K562 (cell line): Measurements from ENCODE around the gene RUFY2. TPM values are rescaled to one million over a fixed set of nuclear protein-coding genes. Genes with fewer than 3 reads are reported as not detected.

ENCODE experiments used
- CEBPB ChIP-seq: fragments of 450-650 bp; IDR thresholded peaks from 2 replicates; pipeline ENCODE4 v1.6.1; 2016; ENCODE audit warnings: missing genetic modification characterization, missing compliant biosample characterization
- PTBP1 ChIP-seq: fragments of 200-400 bp; formaldehyde crosslinking; IDR thresholded peaks from 2 replicates; pipeline ENCODE4 v1.6.1; 2017; ENCODE audit warnings: low read depth, low read length
- PURB ChIP-seq: sonication (generic); formaldehyde crosslinking; IDR thresholded peaks from 2 replicates; pipeline ENCODE4 v1.9.0; 2021; ENCODE audit warnings: low read depth, mild to moderate bottlenecking, missing genetic modification reagents
- TAL1 ChIP-seq: fragments of 450-650 bp; IDR thresholded peaks from 2 replicates; pipeline ENCODE4 v1.6.1; 2016; ENCODE audit warnings: mild to moderate bottlenecking
- polyA plus RNA-seq, 8 experiments: library from polyadenylated mRNA; depleted of rRNA in 4 of 8; stranded (reverse) in 5 of 8; unstranded in 3 of 8; fragments of >200 nt; fragmentation: Nextera tagmentation in 2 of 8; fragmentation: Illumina TruSeq in 1 of 8; extraction: Ambion mirVana in 2 of 8; extraction: Trizol in 1 of 8; gene quantifications; 2 replicates each; pipeline versions ENCODE4 v1.2.1 to v1.2.3, GENCODE V29; 2011 to 2014; ENCODE audit warnings: inconsistent platforms in 1 of 8, missing spikeins in 1 of 8
- total RNA-seq, 7 experiments: library from RNA; depleted of rRNA in 6 of 7; stranded (reverse); fragments of >200 nt in 6 of 7; fragmentation: Illumina TruSeq in 2 of 7; extraction: Trizol in 2 of 7; gene quantifications; 2 replicates each; pipeline versions ENCODE4 v1.2.1 to v1.2.3, GENCODE V29; 2011 to 2021; ENCODE audit warnings: low replicate concordance in 1 of 7
- TF ChIP-seq, protein P1 (sequence below): fragments of 450-650 bp; IDR thresholded peaks from 2 replicates; pipeline ENCODE4 v1.6.1; 2017; ENCODE audit warnings: antibody characterized with exemption, mild to moderate bottlenecking
- TF ChIP-seq, protein P2 (sequence below): fragments of 450-650 bp; formaldehyde crosslinking; IDR thresholded peaks from 2 replicates; pipeline ENCODE4 v1.4.0; 2022; ENCODE audit warnings: missing genetic modification characterization
- TF ChIP-seq, protein P3 (sequence below): fragments of 450-650 bp; conservative IDR thresholded peaks from 2 replicates; pipeline ENCODE4 v1.6.1; 2016; ENCODE audit warnings: missing genetic modification characterization, low read depth, mild to moderate bottlenecking, missing compliant biosample characterization, moderate library complexity
- TF ChIP-seq, protein P4 (sequence below): fragments of 450-650 bp; formaldehyde crosslinking; conservative IDR thresholded peaks from 2 replicates; pipeline ENCODE4 v1.4.0; 2022; ENCODE audit warnings: mild to moderate bottlenecking, missing genetic modification characterization
- TF ChIP-seq, protein P5 (sequence below), 2 experiments: fragments of 450-650 bp; IDR thresholded peaks; 2 replicates each; pipeline ENCODE4 v1.6.1; 2016; ENCODE audit warnings: mild to moderate bottlenecking in 2 of 2, borderline replicate concordance in 1 of 2, low read depth in 1 of 2, moderate library complexity in 1 of 2

The RUFY2 gene
- total and polyA plus RNA-seq, 9 of the 15 experiments (the other 6 are each of a cell fraction or from before 2014, with no cell fraction given): 3.7 to 20.1 (median 12.6) TPM

DNA sequence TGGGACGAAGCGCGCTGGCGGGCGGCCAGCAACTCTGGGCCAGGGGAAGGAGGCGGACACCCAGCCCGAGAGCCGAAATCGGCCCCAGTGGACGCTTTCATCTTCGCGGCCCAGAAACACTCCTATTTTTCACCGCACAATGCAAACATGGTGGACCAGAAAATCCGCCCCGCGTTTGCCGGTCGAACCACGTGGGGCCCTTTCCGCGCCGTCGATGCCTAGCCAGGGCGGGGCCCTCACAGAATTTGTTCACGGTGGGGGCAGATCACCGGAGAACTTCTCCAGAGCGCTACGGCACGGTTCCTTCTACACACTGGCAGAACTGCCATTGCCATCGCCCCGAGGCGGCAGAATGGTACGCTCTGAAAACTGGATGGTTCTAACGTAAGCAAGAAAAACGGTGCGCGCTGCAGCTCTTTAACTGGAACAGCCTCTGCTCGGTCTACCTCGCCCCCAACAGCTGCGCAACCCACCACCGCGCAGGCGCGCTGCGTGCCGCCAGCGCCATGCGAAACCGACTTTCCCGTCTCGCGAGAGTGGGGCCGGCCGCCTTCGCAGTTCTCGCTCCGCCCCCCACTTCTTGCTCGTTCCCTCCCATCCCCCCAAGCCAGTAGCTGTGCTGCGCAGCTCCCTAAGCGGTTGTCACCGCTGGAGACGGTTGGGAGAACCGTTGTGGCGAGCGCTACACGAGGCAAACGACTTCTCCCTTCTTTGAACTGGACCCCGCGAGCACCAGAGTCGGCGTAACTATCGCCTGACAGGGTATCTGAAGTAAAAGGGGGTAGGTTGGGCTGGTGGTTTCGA is 75.4 kb downstream of the RUFY2 start, which contains the start of gene HNRNPH3 (continued):
- TF ChIP-seq, protein P1, sequence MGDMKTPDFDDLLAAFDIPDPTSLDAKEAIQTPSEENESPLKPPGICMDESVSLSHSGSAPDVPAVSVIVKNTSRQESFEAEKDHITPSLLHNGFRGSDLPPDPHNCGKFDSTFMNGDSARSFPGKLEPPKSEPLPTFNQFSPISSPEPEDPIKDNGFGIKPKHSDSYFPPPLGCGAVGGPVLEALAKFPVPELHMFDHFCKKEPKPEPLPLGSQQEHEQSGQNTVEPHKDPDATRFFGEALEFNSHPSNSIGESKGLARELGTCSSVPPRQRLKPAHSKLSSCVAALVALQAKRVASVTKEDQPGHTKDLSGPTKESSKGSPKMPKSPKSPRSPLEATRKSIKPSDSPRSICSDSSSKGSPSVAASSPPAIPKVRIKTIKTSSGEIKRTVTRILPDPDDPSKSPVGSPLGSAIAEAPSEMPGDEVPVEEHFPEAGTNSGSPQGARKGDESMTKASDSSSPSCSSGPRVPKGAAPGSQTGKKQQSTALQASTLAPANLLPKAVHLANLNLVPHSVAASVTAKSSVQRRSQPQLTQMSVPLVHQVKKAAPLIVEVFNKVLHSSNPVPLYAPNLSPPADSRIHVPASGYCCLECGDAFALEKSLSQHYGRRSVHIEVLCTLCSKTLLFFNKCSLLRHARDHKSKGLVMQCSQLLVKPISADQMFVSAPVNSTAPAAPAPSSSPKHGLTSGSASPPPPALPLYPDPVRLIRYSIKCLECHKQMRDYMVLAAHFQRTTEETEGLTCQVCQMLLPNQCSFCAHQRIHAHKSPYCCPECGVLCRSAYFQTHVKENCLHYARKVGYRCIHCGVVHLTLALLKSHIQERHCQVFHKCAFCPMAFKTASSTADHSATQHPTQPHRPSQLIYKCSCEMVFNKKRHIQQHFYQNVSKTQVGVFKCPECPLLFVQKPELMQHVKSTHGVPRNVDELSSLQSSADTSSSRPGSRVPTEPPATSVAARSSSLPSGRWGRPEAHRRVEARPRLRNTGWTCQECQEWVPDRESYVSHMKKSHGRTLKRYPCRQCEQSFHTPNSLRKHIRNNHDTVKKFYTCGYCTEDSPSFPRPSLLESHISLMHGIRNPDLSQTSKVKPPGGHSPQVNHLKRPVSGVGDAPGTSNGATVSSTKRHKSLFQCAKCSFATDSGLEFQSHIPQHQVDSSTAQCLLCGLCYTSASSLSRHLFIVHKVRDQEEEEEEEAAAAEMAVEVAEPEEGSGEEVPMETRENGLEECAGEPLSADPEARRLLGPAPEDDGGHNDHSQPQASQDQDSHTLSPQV: peak; percentile 93
- TF ChIP-seq, protein P2, sequence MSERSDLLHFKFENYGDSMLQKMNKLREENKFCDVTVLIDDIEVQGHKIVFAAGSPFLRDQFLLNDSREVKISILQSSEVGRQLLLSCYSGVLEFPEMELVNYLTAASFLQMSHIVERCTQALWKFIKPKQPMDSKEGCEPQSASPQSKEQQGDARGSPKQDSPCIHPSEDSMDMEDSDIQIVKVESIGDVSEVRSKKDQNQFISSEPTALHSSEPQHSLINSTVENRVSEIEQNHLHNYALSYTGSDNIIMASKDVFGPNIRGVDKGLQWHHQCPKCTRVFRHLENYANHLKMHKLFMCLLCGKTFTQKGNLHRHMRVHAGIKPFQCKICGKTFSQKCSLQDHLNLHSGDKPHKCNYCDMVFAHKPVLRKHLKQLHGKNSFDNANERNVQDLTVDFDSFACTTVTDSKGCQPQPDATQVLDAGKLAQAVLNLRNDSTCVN: peak; percentile 77; the same call in 1 of the 2 replicates
- TF ChIP-seq, protein P3, sequence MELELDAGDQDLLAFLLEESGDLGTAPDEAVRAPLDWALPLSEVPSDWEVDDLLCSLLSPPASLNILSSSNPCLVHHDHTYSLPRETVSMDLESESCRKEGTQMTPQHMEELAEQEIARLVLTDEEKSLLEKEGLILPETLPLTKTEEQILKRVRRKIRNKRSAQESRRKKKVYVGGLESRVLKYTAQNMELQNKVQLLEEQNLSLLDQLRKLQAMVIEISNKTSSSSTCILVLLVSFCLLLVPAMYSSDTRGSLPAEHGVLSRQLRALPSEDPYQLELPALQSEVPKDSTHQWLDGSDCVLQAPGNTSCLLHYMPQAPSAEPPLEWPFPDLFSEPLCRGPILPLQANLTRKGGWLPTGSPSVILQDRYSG (tag): 0 out of 2 replicates have a peak, but pooled peaks have one; percentile 68
- TF ChIP-seq CEBPB: peak; percentile 89
- TF ChIP-seq, protein P4, sequence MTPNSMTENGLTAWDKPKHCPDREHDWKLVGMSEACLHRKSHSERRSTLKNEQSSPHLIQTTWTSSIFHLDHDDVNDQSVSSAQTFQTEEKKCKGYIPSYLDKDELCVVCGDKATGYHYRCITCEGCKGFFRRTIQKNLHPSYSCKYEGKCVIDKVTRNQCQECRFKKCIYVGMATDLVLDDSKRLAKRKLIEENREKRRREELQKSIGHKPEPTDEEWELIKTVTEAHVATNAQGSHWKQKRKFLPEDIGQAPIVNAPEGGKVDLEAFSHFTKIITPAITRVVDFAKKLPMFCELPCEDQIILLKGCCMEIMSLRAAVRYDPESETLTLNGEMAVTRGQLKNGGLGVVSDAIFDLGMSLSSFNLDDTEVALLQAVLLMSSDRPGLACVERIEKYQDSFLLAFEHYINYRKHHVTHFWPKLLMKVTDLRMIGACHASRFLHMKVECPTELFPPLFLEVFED (CRISPR knock-in tag): peak; percentile 59; the same call in 1 of the 2 replicates
- TF ChIP-seq PURB: no peak
- 0 out of 2 replicates have a peak, but pooled peaks have one; percentile 23 for TF ChIP-seq PTBP1
- peak; percentile 17; the same call in 1 of the 2 replicates for TF ChIP-seq TAL1
- TF ChIP-seq, protein P5, sequence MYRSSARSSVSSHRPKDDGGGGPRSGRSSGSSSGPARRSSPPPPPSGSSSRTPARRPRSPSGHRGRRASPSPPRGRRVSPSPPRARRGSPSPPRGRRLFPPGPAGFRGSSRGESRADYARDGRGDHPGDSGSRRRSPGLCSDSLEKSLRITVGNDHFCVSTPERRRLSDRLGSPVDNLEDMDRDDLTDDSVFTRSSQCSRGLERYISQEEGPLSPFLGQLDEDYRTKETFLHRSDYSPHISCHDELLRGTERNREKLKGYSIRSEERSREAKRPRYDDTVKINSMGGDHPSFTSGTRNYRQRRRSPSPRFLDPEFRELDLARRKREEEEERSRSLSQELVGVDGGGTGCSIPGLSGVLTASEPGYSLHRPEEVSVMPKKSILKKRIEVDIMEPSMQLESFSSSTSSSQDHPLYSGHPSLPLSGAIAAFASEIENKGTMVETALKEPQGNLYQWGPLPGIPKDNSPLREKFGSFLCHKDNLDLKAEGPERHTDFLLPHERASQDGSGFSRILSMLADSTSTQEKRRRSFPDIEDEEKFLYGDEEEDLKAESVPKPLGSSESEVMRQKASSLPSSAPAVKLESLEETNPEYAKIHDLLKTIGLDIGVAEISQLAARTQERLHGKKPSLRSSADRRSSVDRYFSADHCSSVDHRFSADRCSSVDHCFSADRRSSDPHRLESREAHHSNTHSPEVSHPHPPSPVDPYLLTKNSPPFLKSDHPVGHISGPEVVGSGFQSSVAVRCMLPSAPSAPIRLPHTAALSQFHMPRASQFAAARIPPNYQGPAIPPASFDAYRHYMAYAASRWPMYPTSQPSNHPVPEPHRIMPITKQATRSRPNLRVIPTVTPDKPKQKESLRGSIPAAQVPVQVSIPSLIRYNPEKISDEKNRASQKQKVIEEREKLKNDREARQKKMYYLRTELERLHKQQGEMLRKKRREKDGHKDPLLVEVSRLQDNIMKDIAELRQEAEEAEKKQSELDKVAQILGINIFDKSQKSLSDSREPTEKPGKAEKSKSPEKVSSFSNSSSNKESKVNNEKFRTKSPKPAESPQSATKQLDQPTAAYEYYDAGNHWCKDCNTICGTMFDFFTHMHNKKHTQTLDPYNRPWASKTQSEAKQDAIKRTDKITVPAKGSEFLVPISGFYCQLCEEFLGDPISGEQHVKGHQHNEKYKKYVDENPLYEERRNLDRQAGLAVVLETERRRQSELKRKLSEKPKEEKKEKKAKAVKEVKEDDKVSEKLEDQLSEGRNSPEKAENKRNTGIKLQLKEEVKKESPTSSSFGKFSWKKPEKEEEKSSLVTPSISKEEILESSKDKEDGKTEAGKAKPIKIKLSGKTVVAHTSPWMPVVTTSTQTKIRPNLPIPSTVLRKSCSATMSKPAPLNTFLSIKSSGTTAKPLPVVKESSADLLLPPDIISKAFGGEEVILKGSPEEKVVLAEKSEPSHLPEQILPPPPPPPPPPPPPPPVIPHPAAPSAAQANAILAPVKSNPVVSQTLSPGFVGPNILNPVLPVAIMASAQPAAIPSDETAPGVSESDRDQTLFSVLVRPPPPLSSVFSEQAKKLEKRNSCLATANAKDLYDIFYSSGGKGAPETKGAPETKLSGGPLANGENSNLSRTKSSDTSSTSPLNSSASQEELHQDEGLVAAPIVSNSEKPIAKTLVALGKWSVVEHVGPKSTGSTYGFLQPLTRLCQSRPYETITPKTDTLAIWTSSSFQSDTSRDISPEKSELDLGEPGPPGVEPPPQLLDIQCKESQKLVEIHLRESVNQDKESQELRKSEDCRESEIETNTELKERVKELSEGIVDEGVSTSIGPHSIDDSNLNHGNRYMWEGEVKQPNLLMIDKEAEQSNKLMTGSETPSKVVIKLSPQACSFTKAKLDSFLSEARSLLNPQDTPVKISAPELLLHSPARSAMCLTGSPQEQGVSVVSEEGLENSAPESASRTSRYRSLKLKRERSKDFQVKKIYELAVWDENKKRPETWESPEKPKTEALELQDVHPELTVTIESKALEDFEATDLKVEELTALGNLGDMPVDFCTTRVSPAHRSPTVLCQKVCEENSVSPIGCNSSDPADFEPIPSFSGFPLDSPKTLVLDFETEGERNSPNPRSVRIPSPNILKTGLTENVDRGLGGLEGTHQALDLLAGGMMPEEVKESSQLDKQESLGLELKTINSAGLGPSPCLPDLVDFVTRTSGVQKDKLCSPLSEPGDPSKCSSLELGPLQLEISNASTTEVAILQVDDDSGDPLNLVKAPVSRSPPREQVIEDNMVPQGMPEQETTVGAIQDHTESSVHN (IDR thresholded peaks at IDR 0.05; ENCODE audit: borderline replicate concordance in 1 of 2, low read depth in 1 of 2): no peak
